HG03469 (cell line): Measurements from ENCODE around the gene IL23R.

Source experiments
- ATAC-seq: cut with Tn5 transposase; IDR thresholded peaks from one replicate; pipeline ENCODE4 v1.9.1; 2021; ENCODE audit warnings: mild to moderate bottlenecking, moderate library complexity, moderate number of reproducible peaks; ENCODE audit not compliant: unreplicated experiment

IL23R gene

GRCh38 chr1:67294836-67295617 lies 128.8 kb downstream of the IL23R start:
- no peak for ATAC-seq

GRCh38 chr1:67298762-67299161 lies 132.5 kb downstream of the IL23R start:
- ATAC-seq: no peak

- no peak for ATAC-seq
Observed at GRCh38 chr1:67299296-67299695, 133.0 kb downstream of the IL23R start.

GRCh38 chr1:67300561-67300960 lies 134.3 kb downstream of the IL23R start:
- no peak for ATAC-seq

GRCh38 chr1:67304023-67304422 lies 137.8 kb downstream of the IL23R start:
- ATAC-seq: no peak

GRCh38 chr1:67306547-67306946 lies 140.3 kb downstream of the IL23R start:
- ATAC-seq: no peak

- ATAC-seq: no peak
Observed at GRCh38 chr1:67307251-67308060, 141.2 kb downstream of the IL23R start, which contains the start of gene IL12RB2. Gene IL12RB2 (plus strand): TSS chr1:67307873. CDS start chr1:67320369, 12,496 bp downstream.

GRCh38 chr1:67308136-67308535 lies 141.9 kb downstream of the IL23R start:
- ATAC-seq: no peak
